Fibroblast of gingiva (primary cell): ENCODE results near the gene AKT2.

Source experiments
- DNase-seq: peaks from one replicate; pipeline ENCODE4 v3.0.0-alpha.2; 2011; ENCODE audit warnings: low read depth

The AKT2 gene

DNA sequence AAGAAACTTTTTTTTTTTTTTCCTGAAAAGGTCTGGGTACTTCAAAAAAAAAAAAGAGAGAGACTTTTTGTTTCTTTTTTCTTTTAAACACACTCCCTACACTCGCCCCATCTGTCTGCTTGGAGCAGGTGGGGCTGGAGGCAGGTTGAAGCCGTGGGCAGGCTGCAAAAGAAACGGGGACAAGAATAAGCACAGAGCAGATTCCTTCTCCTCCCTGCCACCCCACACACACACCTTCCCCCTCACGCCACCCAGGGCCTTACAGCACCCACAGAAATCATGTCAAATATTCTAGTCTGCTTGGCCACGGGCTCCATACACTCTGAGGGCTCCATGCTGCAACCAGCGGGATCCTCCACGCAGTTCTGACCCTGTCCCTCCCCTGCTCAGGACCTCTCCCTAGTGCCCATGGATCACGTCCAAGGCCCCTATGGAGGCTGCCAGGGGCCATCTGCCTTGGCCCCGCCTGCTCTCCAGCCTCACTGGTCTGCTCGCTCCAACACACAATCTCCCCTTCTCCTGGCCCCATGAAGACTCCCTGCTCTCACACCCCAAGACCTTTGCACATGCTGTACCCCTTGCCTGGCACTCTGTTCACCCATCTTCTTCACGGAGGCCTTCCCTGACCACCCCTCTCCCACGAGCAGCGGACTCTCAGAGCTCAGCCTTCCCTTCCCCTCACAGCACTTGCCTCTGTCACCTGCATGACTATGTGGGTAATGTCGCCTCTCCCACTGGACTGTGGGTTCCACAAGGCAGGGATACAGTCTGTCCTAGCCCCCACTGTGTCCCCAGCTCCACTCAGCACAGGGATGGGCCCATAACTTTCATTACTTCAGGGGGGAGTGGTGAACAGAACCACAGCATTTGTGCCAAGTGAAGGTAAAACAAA, 11.4 kb downstream of the AKT2 start:
- no peak for DNase-seq

GRCh38 chr19:40272261-40272660, 12.9 kb downstream of the AKT2 start:
- DNase-seq = no peak

DNA sequence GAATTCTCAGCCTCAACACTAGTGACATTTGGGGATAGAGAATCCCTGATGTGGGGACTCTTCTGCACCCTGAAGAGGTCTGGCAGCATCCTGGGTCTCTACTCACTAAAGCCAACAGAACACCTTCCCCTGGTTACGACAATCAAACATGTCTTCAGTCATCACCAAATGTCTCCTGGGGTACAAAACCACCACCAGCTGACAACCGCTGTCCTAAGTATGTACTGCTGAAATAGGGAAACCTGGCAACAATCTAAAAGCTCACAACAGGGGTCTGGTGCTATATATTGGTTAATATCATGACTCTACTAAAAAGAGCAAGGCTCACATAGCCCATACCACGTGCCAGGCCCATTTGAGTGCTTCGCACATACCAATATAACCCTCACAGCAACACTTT, 13.4 kb downstream of the AKT2 start:
- no peak for DNase-seq

GRCh38 chr19:40270362-40271089, 14.6 kb downstream of the AKT2 start:
- no peak for DNase-seq

- no peak for DNase-seq
These were observed 15.8 kb downstream of the AKT2 start for GRCh38 chr19:40269216-40269940.

GRCh38 chr19:40267601-40267997, 17.5 kb downstream of the AKT2 start:
- DNase-seq = no peak

GRCh38 chr19:40266912-40267600, 18.1 kb downstream of the AKT2 start:
- no peak for DNase-seq

DNA sequence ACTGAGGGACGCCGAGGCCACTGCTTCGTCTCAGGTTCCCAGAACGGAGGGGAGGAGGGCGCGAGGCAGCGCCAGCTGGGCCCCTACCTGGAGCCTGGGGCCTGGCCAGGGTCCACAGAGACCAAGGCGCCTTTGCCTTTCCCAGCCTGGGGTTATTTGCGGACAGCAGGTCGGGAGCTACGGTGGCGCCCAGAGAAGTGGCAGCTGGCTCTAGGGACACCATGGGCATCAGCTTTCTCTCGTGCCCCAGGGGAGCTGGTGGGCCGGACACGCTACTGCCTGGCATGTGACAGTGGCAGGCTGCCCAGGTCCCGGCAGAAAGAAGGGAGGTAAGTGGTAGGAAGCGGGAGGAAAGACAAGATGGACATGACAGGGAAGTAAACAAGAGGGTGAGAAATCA, 19.0 kb downstream of the AKT2 start:
- DNase-seq = no peak

DNA sequence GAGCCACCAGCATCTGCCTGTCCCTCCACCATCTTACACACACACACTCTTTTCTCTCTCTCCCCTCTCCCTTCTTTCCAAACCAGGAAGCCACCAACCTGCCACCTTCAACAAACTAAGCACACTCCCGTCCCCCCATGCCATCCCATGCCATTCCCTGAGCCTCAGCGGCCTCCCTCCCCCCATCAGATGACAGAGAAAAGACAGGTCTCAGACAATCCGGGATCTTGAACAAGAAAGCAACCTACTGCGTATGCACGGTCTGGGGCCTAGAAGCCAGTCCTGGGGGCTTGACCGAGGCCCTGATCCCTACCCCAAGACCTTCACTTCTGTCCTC, 19.4 kb downstream of the AKT2 start:
- DNase-seq = no peak

- DNase-seq = no peak
These were observed 19.9 kb downstream of the AKT2 start for GRCh38 chr19:40265055-40265762.

DNA sequence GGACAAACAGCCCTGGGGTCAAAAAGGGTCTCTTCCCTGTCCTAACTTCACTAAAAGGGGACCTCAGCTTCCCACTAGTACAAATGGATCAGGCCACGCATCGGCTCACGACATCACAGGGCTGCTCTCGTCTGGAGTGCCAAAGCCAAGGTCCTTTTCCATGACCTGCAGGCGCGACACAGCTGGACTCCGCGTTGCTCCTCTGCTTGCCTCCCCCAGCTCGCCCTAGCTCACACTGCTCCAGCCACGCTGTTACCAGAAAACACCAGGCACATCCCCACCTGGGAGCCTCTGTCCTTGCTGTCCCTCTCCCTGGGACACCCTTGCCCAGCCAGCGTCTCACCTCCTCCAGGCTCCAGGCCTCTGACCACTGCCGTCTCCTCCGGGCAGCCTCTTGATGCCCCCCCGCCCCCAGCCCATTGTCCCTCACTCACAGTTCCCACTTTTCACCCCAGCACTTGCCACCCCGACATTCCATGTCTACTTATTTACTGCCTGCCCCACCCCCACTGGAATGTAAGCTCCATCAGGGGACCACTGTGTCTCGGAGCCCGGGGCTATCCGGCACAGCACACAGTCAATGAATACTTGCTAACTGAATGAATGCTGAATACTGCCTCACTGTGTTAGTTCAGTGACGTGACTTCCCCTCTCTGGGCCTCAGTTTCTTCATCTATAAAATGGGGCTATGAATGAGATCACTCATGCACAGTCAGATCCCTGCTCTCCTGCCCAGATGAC, 20.7 kb downstream of the AKT2 start:
- DNase-seq = no peak

- DNase-seq = no peak
These were observed 21.5 kb downstream of the AKT2 start for GRCh38 chr19:40263440-40264313.

- no peak for DNase-seq
These were observed 22.7 kb downstream of the AKT2 start for GRCh38 chr19:40262422-40262821.

GRCh38 chr19:40261631-40262030, 23.5 kb downstream of the AKT2 start:
- no peak for DNase-seq

GRCh38 chr19:40257096-40257517, 28.0 kb downstream of the AKT2 start:
- DNase-seq = peak; percentile 42

- no peak for DNase-seq
These were observed 28.6 kb downstream of the AKT2 start for GRCh38 chr19:40256512-40256911.

DNA sequence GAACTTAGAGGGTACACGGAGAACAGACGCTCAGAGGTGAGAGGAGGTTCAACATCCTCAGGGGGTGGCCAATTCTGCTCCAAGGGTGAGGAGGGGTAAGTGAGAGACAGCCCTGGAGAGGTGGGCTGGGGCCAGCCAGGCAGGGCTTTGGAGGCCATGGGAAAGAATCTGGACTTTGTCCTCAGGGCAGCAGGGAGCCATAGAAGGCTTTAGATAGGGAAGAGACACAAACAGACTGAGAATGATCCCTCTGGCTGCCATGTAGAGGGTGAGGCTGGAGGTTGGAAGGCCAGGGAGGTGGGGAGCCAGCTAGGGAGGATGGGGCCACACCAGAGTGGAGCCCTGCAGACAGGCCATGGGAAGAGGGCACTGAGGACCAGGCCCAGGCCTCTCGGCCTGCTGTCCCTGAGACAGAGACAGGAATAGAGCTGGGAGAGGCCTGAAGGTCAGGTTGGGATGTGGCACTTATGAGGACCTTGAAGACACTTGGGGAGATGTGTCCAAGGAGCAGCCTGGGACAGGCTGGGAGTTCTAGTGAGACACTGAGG, 29.5 kb downstream of the AKT2 start:
- no peak for DNase-seq

GRCh38 chr19:40254714-40255418, 30.3 kb downstream of the AKT2 start:
- no peak for DNase-seq

- no peak for DNase-seq
These were observed 31.5 kb downstream of the AKT2 start for GRCh38 chr19:40253611-40254092.
